HG02973 (cell line): ENCODE data around the gene LMO7.
"Not testable (repeated sequence)": the region's sequence is repeated elsewhere in the genome, so short reads cannot be mapped to it uniquely, and the experiment has no call there.

Experiments
- ATAC-seq: cut with Tn5 transposase; IDR thresholded peaks from one replicate; pipeline ENCODE4 v1.9.1; 2021; ENCODE audit warnings: moderate library complexity; ENCODE audit not compliant: unreplicated experiment

The LMO7 gene

GRCh38 chr13:75769141-75769905, 133.2 kb downstream of the LMO7 start:
- ATAC-seq = no peak

GRCh38 chr13:75770164-75770563, 134.0 kb downstream of the LMO7 start:
- ATAC-seq = no peak

GRCh38 chr13:75770592-75771011, 134.5 kb downstream of the LMO7 start:
- no peak for ATAC-seq

- no peak for ATAC-seq
These were observed 135.1 kb downstream of the LMO7 start for GRCh38 chr13:75771226-75771625.

- ATAC-seq = no peak
These were observed 135.7 kb downstream of the LMO7 start for GRCh38 chr13:75771818-75772217.

GRCh38 chr13:75774176-75774575, 138.0 kb downstream of the LMO7 start:
- no peak for ATAC-seq

GRCh38 chr13:75776550-75776949, 140.4 kb downstream of the LMO7 start:
- no peak for ATAC-seq

GRCh38 chr13:75779393-75779792, 143.3 kb downstream of the LMO7 start:
- no peak for ATAC-seq

- not testable (repeated sequence) for ATAC-seq
These were observed 144.0 kb downstream of the LMO7 start for GRCh38 chr13:75780103-75780502.

- no peak for ATAC-seq
These were observed 146.9 kb downstream of the LMO7 start for GRCh38 chr13:75782985-75783384.

GRCh38 chr13:75784003-75784402, 147.9 kb downstream of the LMO7 start:
- ATAC-seq = no peak

- no peak for ATAC-seq
These were observed 149.0 kb downstream of the LMO7 start for GRCh38 chr13:75785130-75785529.

GRCh38 chr13:75787249-75787928, 151.3 kb downstream of the LMO7 start:
- no peak for ATAC-seq

- ATAC-seq = no peak
These were observed 152.4 kb downstream of the LMO7 start for GRCh38 chr13:75788481-75788981.

- ATAC-seq = no peak
These were observed 153.5 kb downstream of the LMO7 start for GRCh38 chr13:75789451-75790197.

GRCh38 chr13:75790198-75790970, 154.3 kb downstream of the LMO7 start:
- ATAC-seq = no peak

- ATAC-seq = no peak
These were observed 156.5 kb downstream of the LMO7 start for GRCh38 chr13:75792526-75793187.

GRCh38 chr13:75793188-75793567, 157.0 kb downstream of the LMO7 start:
- not testable (repeated sequence) for ATAC-seq

GRCh38 chr13:75794663-75795062, 158.5 kb downstream of the LMO7 start:
- no peak for ATAC-seq

GRCh38 chr13:75795274-75795673, 159.1 kb downstream of the LMO7 start:
- ATAC-seq = no peak
